Lower leg skin (tissue), 4 donors: ENCODE measurements around the gene SRPK3. TPM values are rescaled to one million over a fixed set of nuclear protein-coding genes. Genes with fewer than 3 reads are reported as not detected.

Source experiments
- DNase-seq, 2 donors: peaks; one replicate each; pipeline ENCODE4 v3.0.0-alpha.2; 2019; ENCODE audit warnings: low spot score in 2 of 2
- H3K4me3 ChIP-seq: fragments of 200-600 bp; sonication (generic); 2 replicates; pipeline ENCODE4 v1.5.1; 2017; ENCODE audit warnings: mild to moderate bottlenecking, low read depth; ENCODE audit not compliant: poor library complexity, severe bottlenecking
- POLR2A ChIP-seq, 2 donors: fragments of 450-650 bp; IDR thresholded peaks; one replicate each; pipeline ENCODE4 v1.6.1; 2016 to 2017; ENCODE audit warnings: antibody characterized with exemption in 2 of 2, mild to moderate bottlenecking in 1 of 2, moderate library complexity in 1 of 2
- WGBS, 2 donors: methylation state at CpG; one replicate each; pipeline ENCODE4 v1.1.5; 2018; 5-methylcytosine and 5-hydroxymethylcytosine counted together
- intact Hi-C: fragments of 100-400 bp; cut with DNase I; formaldehyde crosslinking; loops from one replicate; pipeline ENCODE4 v1.15.0; 2023; ENCODE audit warnings: low total_unique reads
- total RNA-seq, 4 donors: library from RNA; depleted of rRNA; stranded (reverse); fragments of >200 nt; gene quantifications; one replicate each; pipeline ENCODE4 v1.1.0, GENCODE V29; 2016
- TF ChIP-seq, protein P1 (sequence below), 3 donors: fragments of 450-650 bp; IDR thresholded peaks; one replicate each; pipeline ENCODE4 v1.5.1; 2016; ENCODE audit warnings: antibody characterized with exemption in 3 of 3, mild to moderate bottlenecking in 3 of 3, moderate library complexity in 2 of 3

The SRPK3 gene
- total RNA-seq, 4 donors from 2014 or later = 0.30 to 0.79 (median 0.36) TPM; not detected in 1

DNA sequence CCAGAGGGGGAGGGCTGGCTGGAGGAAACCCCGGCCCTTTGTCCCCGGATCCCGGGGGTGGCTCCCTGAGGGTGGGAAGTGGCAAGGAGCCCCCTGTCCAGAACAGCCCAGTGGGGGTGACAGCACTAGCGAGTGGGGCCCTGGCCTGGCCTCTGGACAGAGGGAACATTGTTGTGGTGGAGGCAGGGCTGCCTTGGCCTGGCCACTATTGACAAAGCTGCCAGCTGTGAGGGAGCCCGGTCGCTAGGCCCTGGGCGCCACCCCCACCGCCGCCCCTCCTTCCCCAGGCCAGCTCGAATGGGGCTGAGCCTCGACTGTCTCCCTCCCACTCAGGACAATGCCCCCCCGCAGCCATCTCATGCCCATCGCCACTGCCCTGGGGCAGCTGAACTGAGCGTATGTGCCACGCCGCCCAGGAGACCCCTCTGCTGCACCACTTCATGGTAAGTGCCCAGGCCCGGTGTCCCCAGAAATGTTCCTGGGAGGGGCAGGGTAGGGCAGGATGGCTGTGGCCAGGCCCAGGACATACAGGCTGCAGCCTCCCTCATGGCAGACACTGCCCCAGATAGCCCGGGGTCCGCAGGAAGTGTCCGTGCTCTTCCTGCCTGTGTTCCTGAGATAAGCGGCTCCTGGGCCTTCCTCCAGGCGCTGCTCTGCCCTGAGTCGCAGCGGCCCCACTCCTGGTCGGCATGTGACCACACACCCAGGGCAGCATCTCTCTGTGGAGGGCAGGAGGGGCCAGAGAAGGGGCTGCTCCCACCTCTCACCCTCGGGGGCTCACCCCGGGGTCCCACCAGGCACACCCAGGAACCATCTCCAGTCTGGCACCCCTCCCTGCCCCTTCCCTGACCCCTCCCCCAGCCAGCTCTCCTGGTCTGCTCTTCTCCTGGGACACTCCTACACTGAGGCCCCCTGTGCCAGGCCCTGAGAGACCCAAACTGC, 15.4 kb upstream of the SRPK3 start:
- TF ChIP-seq, protein P1, sequence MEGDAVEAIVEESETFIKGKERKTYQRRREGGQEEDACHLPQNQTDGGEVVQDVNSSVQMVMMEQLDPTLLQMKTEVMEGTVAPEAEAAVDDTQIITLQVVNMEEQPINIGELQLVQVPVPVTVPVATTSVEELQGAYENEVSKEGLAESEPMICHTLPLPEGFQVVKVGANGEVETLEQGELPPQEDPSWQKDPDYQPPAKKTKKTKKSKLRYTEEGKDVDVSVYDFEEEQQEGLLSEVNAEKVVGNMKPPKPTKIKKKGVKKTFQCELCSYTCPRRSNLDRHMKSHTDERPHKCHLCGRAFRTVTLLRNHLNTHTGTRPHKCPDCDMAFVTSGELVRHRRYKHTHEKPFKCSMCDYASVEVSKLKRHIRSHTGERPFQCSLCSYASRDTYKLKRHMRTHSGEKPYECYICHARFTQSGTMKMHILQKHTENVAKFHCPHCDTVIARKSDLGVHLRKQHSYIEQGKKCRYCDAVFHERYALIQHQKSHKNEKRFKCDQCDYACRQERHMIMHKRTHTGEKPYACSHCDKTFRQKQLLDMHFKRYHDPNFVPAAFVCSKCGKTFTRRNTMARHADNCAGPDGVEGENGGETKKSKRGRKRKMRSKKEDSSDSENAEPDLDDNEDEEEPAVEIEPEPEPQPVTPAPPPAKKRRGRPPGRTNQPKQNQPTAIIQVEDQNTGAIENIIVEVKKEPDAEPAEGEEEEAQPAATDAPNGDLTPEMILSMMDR (IDR thresholded peaks at IDR 0.05) = no peak
- no peak for TF ChIP-seq POLR2A (IDR thresholded peaks at IDR 0.05)
- no peak overlapping the region for H3K4me3 ChIP-seq
- WGBS, 2 donors = 55 to 70% methylated on average over 4 to 25 of the region's 27 CpGs
- intact Hi-C loops = no loop called here
- no peak for DNase-seq

DNA sequence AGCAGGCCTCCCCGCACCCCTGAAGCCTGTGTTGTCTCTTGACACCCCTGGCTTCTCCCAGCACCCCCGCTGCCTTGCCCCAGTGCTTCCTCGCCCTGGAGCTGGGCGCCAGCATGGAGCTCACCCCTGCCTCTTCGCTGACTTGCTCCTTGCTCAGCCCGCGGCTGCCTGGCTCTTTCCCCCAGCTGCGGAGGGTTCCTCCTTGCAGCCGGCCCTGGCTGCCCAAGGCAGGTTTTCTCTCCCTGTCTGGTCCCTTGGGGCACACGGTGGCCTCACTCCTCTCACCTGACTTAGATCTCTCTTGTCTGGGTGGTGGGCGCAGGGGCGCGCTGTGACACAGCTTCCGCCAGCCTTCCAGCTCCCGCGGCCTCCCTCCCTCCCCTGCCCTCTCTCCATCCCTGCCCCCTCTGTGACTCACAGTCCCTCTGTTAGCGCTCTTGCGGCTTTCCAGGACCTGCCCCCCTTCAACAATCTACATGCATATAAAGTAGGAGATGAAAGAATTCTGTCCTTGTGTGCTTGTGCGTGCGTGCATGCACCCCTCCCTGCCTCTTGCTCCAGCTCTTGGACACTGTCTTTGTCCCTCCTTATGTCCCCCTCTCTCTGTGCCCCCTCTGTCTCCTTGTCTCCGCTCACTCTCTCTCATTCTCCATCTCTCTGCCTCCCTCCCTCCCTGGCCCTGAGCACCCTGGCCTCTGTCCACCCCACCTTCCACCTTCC, 14.6 kb upstream of the SRPK3 start:
- intact Hi-C loops = no loop called here
- TF ChIP-seq, protein P1 (IDR thresholded peaks at IDR 0.05) = no peak
- TF ChIP-seq POLR2A (IDR thresholded peaks at IDR 0.05) = no peak
- H3K4me3 ChIP-seq = no peak overlapping the region
- DNase-seq = no peak
- 33 to 61% methylated on average over 12 to 21 of the region's 21 CpGs for WGBS, 2 donors

DNA sequence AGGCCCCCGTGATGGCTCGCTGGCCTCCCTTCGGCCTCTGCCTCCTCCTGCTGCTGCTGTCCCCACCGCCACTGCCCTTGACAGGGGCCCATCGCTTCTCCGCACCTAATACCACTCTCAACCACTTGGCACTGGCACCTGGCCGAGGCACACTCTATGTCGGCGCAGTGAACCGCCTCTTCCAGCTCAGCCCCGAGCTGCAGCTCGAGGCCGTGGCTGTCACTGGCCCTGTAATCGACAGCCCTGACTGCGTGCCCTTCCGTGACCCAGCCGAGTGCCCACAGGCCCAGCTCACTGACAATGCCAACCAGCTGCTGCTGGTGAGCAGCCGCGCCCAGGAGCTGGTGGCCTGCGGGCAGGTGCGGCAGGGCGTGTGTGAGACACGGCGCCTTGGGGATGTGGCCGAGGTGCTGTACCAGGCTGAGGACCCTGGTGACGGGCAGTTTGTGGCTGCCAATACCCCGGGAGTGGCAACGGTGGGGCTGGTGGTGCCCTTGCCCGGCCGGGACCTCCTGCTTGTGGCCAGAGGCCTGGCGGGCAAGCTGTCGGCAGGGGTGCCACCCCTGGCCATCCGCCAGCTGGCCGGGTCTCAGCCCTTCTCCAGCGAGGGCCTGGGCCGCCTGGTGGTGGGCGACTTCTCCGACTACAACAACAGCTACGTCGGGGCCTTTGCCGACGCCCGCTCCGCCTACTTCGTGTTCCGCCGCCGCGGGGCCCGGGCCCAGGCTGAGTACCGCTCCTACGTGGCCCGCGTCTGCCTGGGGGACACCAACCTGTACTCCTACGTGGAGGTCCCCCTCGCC, 13.8 kb upstream of the SRPK3 start:
- 67 to 87% methylated on average over 13 to 55 of the region's 56 CpGs for WGBS, 2 donors
- intact Hi-C loops = no loop called here

DNA sequence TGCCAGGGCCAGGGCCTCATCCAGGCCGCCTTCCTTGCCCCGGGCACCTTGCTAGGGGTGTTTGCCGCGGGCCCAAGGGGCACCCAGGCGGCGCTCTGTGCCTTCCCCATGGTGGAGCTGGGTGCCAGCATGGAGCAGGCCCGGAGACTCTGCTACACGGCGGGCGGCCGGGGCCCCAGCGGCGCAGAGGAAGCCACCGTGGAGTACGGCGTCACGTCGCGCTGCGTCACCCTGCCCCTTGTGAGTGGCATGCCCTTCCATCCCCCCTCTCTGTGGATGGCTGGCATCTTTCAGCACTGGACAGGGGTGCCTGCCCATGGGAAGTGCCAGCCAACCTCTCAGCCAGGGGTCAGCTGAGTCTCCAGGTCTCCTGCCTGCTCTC, 13.2 kb upstream of the SRPK3 start:
- DNase-seq = no peak
- 95% methylated on average over 19 of the region's 20 CpGs; no CpG with 5 or more reads in 1 of the 2 donors for WGBS, 2 donors
- H3K4me3 ChIP-seq = no peak overlapping the region
- intact Hi-C loops = no loop called here
- TF ChIP-seq, protein P1 (IDR thresholded peaks at IDR 0.05) = no peak
- no peak for TF ChIP-seq POLR2A (IDR thresholded peaks at IDR 0.05)

More for the DNA sequence above, 13.8 kb upstream of the SRPK3 start:
- no peak for TF ChIP-seq POLR2A (IDR thresholded peaks at IDR 0.05)
- TF ChIP-seq, protein P1 (IDR thresholded peaks at IDR 0.05) = no peak
- no peak for DNase-seq
- no peak overlapping the region for H3K4me3 ChIP-seq

DNA sequence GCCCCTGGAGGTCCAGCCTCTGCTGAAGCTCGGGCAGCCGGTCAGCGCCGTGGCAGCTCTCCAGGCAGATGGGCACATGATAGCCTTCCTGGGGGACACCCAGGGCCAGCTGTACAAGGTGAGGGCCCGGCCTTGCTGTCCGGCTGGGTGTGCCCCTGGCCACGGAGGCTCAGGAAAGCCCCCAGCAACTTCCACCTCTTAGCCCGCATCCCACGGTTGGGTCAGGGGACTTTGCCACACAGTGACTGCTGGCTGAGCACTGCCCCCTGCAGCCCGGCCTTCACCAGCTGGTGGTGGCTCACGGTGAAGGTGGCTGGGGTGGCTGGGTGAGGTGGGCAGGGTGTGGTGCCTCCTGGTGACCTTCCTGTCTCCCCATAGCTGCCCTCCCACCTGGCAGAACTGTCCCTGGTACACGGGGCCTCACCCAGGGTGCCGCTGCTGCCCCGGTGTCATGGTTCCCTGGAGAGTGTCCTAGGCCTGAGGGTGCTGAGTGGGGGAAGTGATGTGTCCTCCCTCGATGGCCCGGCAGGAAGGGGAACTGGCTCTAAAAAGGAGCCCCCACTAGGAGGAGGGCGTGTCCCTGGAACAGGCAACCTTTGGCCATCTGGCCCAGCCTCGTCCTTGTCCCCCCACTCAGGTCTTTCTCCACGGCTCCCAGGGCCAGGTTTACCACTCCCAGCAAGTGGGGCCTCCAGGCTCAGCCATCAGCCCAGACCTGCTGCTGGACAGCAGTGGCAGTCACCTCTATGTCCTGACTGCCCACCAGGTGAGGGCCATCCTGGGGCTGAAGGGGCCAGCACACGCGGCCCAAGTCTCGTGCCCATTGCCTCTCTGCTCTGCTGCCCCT, 12.3 kb upstream of the SRPK3 start:
- intact Hi-C loops = no loop called here
- no peak for DNase-seq
- WGBS, 2 donors = 60 to 85% methylated on average over 7 to 17 of the region's 22 CpGs
- H3K4me3 ChIP-seq = no peak overlapping the region
- no peak for TF ChIP-seq POLR2A (IDR thresholded peaks at IDR 0.05)
- TF ChIP-seq, protein P1 (IDR thresholded peaks at IDR 0.05) = no peak
